NB4 (cell line): ENCODE measurements around the gene ALG1.

Experiments used
- CTCF ChIP-seq: IDR thresholded peaks from one replicate; pipeline ENCODE4 v1.5.1; 2012; ENCODE audit warnings: low read depth, low read length
- POLR2A ChIP-seq: IDR thresholded peaks from 2 replicates; pipeline ENCODE4 v1.6.1; 2011; ENCODE audit warnings: mild to moderate bottlenecking; ENCODE audit not compliant: insufficient read length; ENCODE audit errors: extremely low read depth

DNA sequence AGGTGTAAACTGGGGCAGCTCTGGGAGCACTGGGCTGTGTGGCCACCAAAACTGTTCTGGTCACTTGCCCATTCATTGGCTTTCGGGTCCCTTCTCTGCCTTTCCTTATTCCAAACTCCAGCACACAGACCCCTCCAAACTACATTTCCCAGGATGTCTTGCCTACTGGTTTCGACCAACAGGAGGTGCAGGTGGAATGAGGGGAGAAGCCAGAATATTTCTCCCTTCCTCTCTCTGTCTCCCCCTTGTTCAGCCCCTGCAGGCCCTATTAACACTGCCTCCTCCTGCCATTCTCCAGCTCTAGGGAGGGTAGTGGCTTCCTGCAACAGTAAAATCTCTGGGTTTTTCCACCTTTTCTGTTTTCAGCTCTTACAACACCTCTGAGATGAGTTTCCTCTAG lies 24.7 kb upstream of the ALG1 start:
- TF ChIP-seq POLR2A (no peak), CTCF (no peak)
